Uterus (tissue), 4 donors: ENCODE data around the gene CHRNE. TPM values are rescaled to one million over a fixed set of nuclear protein-coding genes. Genes with fewer than 3 reads are reported as not detected.

Source experiments
- DNase-seq, 2 donors: peaks; one replicate each; pipeline ENCODE4 v3.0.0-alpha.2; 2019 to 2020
- H3K27ac ChIP-seq, 2 donors: fragments of 200-600 bp; sonication (generic); 1 replicate in 1 of 2; 2 replicates in 1 of 2; pipeline ENCODE4 v1.5.1; 2016 to 2018
- H3K27me3 ChIP-seq, 2 donors: fragments of 200-600 bp; sonication (generic); one replicate each; pipeline ENCODE4 v1.5.1; 2018 to 2019; ENCODE audit warnings: control low read depth in 1 of 2
- H3K36me3 ChIP-seq, 2 donors: fragments of 200-600 bp; sonication (generic); one replicate each; pipeline ENCODE4 v1.5.1; 2019; ENCODE audit warnings: control low read depth in 1 of 2
- H3K4me1 ChIP-seq, 2 donors: fragments of 200-600 bp; sonication (generic); one replicate each; pipeline ENCODE4 v1.5.1; 2018 to 2019; ENCODE audit warnings: control low read depth in 1 of 2
- H3K4me3 ChIP-seq, 2 donors: fragments of 200-600 bp; sonication (generic); 1 replicate in 1 of 2; 2 replicates in 1 of 2; pipeline ENCODE4 v1.5.1; 2018 to 2019; ENCODE audit warnings: mild to moderate bottlenecking in 1 of 2
- H3K9me3 ChIP-seq, 2 donors: fragments of 200-600 bp; sonication (generic); one replicate each; pipeline ENCODE4 v1.5.1; 2019; ENCODE audit warnings: control low read depth in 1 of 2
- POLR2A ChIP-seq, 2 donors: fragments of 450-650 bp; IDR thresholded peaks; one replicate each; pipeline ENCODE4 v1.6.1; 2016; ENCODE audit warnings: antibody characterized with exemption in 2 of 2, mild to moderate bottlenecking in 1 of 2, moderate library complexity in 1 of 2
- intact Hi-C: fragments of 100-400 bp; cut with DNase I; formaldehyde crosslinking; loops from one replicate; pipeline ENCODE4 v1.15.1; 2023; ENCODE audit warnings: low total_unique reads
- total RNA-seq, 4 donors: library from RNA; depleted of rRNA in 3 of 4; stranded (reverse); fragments of >200 nt in 3 of 4; gene quantifications; one replicate each; pipeline versions ENCODE4 v1.1.0 to v1.2.4, GENCODE V29; 2014 to 2023
- TF ChIP-seq, protein P1 (sequence below), 4 experiments: fragments of 200-600 bp in 2 of 4; fragments of 450-650 bp in 2 of 4; sonication (generic) in 2 of 4; IDR thresholded peaks; one replicate each; pipeline ENCODE4 v1.5.1; 2016 to 2019; ENCODE audit warnings: antibody characterized with exemption in 4 of 4, mild to moderate bottlenecking in 2 of 4, moderate library complexity in 1 of 4
- donor health status: DM: yes; HTN: yes; CAD: no.

CHRNE gene
- total RNA-seq, 4 donors from 2014 or later, result 0.79 to 0.83 TPM; not detected in 2

DNA sequence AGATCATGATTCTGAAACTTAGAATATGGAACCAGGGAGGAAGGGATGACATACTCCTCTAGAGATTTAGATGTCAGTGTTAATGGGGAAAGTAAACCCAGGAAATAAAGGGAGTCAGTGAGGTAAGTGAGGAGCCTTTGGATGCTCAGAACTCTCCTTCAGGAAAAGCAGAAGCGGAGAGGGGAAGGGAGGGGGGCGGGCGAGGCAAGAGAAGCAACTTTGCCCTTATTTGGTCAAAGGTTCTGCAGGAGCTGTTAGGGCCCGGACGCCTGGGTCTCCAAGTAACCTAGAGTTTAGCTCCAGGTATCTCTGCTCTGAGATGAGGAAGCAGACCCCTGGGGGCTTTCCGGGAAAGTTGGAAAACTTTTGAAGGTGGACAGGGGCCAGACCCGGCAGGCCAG, 44.1 kb upstream of the CHRNE start:
- H3K36me3 ChIP-seq, result no peaks in the 10 kb centered on the region
- H3K4me3 ChIP-seq, result peak overlapping the region; percentile 82 to 97
- TF ChIP-seq POLR2A (IDR thresholded peaks at IDR 0.05), result no peak
- TF ChIP-seq, protein P1, sequence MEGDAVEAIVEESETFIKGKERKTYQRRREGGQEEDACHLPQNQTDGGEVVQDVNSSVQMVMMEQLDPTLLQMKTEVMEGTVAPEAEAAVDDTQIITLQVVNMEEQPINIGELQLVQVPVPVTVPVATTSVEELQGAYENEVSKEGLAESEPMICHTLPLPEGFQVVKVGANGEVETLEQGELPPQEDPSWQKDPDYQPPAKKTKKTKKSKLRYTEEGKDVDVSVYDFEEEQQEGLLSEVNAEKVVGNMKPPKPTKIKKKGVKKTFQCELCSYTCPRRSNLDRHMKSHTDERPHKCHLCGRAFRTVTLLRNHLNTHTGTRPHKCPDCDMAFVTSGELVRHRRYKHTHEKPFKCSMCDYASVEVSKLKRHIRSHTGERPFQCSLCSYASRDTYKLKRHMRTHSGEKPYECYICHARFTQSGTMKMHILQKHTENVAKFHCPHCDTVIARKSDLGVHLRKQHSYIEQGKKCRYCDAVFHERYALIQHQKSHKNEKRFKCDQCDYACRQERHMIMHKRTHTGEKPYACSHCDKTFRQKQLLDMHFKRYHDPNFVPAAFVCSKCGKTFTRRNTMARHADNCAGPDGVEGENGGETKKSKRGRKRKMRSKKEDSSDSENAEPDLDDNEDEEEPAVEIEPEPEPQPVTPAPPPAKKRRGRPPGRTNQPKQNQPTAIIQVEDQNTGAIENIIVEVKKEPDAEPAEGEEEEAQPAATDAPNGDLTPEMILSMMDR (IDR thresholded peaks at IDR 0.05), result no peak
- intact Hi-C loops, result no loop called here
- peak overlapping the region; percentile 93 to 98 for H3K27ac ChIP-seq
- peaks cover 12 to 17% of the 10 kb centered on the region in 2 donors for H3K4me1 ChIP-seq
- no peaks in the 10 kb centered on the region for H3K9me3 ChIP-seq
- DNase-seq, result peak in 1 of 2 donors; percentile 46
- H3K27me3 ChIP-seq, result no peaks in the 10 kb centered on the region

DNA sequence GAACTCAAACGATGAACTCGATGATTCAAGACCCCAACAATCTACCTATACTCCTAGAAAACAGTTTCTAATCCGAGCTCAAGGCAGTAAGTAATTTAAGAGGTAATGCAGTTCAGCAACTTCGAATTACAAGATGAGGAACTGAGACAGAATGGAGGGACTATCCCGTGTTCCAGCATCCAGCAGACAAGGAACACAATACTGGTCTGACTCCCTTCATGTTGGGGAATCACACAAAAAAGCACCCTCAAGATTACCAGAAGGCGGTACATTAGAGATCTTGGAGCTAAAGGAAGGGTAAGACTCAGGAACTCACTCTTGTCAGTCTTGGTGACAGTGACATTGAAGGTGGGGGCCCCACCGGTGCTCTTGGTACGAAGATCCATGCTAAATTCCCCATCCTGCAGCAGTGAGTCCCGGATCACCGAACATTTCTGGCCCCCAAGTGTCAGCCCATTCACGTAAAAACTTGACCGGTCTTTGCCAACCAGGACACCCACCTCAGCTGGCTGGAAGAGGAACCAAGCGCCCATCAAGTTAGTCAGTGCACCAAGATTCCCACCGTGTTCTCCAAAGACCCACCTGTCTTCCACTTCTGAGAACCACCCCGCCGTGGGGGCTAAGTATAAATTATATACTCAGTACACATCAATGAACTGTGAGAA, 43.5 kb upstream of the CHRNE start:
- intact Hi-C loops, result no loop called here
- TF ChIP-seq POLR2A (IDR thresholded peaks at IDR 0.05), result no peak
- TF ChIP-seq, protein P1 (IDR thresholded peaks at IDR 0.05), result no peak
- H3K4me1 ChIP-seq, result peaks cover 12 to 17% of the 10 kb centered on the region in 2 donors
- peak in 1 of 2 donors; percentile 14 for DNase-seq
- H3K9me3 ChIP-seq, result no peaks in the 10 kb centered on the region
- peak overlapping the region; percentile 93 to 98 for H3K27ac ChIP-seq
- H3K36me3 ChIP-seq, result no peaks in the 10 kb centered on the region
- H3K27me3 ChIP-seq, result no peaks in the 10 kb centered on the region
- peak overlapping the region; percentile 82 to 97 for H3K4me3 ChIP-seq

DNA sequence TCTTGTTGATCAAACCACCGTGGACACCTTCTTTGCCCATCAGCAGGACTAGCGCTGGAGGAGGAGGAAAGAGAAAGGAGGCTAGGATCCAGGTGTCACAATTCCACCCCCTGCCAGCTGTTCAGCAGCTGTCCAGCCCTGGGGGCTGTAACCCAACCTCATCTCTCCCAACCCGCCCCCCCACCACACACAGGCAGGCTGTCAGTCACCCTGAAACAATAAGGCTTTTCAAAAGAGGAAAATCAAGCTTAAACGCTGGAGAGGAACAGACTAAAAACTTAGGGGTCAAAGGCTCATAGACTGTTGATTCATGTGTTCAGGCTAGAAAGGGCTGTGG, 43.0 kb upstream of the CHRNE start:
- no peaks in the 10 kb centered on the region for H3K9me3 ChIP-seq
- H3K4me1 ChIP-seq, result peaks cover 12 to 21% of the 10 kb centered on the region in 2 donors
- H3K27ac ChIP-seq, result peak overlapping the region; percentile 93 to 98
- no peaks in the 10 kb centered on the region for H3K36me3 ChIP-seq
- H3K27me3 ChIP-seq, result no peaks in the 10 kb centered on the region
- intact Hi-C loops, result no loop called here
- no peak for TF ChIP-seq POLR2A (IDR thresholded peaks at IDR 0.05)
- TF ChIP-seq, protein P1 (IDR thresholded peaks at IDR 0.05), result no peak
- H3K4me3 ChIP-seq, result peak overlapping the region in 1 of 2 donors; percentile 82
- no peak for DNase-seq

DNA sequence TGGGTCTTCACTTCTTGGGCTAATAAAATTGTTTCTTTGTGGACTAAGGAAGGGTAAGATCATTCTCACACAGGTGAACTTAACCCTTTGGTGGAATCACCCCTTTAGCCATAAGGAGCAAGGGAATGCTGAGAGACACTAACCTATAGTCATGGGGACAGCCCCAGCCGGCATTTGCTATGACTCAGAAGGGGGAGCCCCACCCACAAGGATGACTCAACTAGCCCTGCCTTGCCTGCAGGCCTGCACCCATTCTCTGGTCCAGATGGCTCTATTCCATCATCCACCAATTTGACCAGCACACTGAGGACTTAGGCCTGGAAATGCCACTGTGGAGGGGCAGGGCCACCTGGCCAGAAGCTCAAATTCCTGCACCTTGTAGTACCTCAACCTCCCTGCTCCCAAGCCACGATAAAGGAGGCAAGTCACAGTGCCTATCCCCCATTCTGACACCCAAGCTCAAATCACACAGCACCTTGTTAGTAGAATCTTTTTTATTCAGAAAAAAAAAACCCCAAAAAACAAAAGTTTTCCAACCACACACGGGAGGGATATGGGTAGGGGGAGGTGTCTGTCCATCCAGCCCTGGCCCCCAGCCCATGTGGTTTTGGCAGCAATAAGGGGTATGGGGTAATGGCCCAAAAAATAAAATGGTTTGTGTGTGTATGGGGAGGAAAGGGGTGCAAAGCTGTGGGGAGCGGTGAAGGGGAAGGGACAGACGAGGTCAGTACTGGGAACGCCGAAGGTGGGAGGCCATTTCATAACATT, 42.5 kb upstream of the CHRNE start:
- Histone ChIP-seq H3K4me3 (peak overlapping the region in 1 of 2 donors; percentile 82), H3K36me3 (no peaks in the 10 kb centered on the region), H3K27me3 (no peaks in the 10 kb centered on the region), H3K4me1 (peaks cover 12 to 21% of the 10 kb centered on the region in 2 donors), H3K9me3 (no peaks in the 10 kb centered on the region), H3K27ac (peak overlapping the region; percentile 93 to 98)
- intact Hi-C loops, result no loop called here
- DNase-seq, result peak; percentile 79 to 87
- TF ChIP-seq POLR2A (IDR thresholded peaks at IDR 0.05), result no peak
- TF ChIP-seq, protein P1 (IDR thresholded peaks at IDR 0.05), result no peak

DNA sequence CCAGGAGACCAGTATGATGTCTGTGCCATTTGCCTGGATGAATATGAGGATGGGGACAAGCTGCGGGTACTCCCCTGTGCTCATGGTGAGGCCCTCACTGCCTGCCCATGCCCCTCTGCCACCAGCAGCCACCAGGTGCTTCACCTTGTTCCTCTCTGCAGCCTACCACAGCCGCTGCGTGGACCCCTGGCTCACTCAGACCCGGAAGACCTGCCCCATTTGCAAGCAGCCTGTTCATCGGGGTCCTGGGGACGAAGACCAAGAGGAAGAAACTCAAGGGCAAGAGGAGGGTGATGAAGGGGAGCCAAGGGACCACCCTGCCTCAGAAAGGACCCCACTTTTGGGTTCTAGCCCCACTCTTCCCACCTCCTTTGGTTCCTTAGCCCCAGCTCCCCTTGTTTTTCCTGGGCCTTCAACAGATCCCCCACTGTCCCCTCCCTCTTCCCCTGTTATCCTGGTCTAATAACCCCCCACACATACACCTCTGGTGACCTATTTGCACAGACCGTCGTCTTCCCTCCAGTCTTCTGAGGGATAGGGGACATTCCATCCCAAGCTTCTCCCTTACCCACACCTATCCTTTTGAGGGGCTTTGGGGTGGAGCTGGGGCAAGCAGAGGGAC, 41.8 kb upstream of the CHRNE start:
- intact Hi-C loops, result no loop called here
- H3K9me3 ChIP-seq, result no peaks in the 10 kb centered on the region
- H3K36me3 ChIP-seq, result no peaks in the 10 kb centered on the region
- no peak for DNase-seq
- H3K27ac ChIP-seq, result peak overlapping the region; percentile 93 to 98
- peaks cover 12 to 21% of the 10 kb centered on the region in 2 donors for H3K4me1 ChIP-seq
- H3K27me3 ChIP-seq, result no peaks in the 10 kb centered on the region
- H3K4me3 ChIP-seq, result no peak overlapping the region
- TF ChIP-seq POLR2A (IDR thresholded peaks at IDR 0.05), result no peak
- TF ChIP-seq, protein P1 (IDR thresholded peaks at IDR 0.05), result no peak
